Astrocyte of the spinal cord (primary cell): ENCODE measurements around the gene KIAA0753.
"Not testable (repeated sequence)": the region's sequence is repeated elsewhere in the genome, so short reads cannot be mapped to it uniquely, and the experiment has no call there.

Experiments
- DNase-seq: peaks from one replicate; pipeline ENCODE4 v3.0.0; 2011; ENCODE audit warnings: low read depth, low spot score
- H3K4me3 ChIP-seq: 2 replicates; pipeline ENCODE4 v1.5.1; 2011; ENCODE audit warnings: low read depth, mild to moderate bottlenecking, low read length, moderate library complexity
- CTCF ChIP-seq: IDR thresholded peaks from 2 replicates; pipeline ENCODE4 v1.5.1; 2012; ENCODE audit warnings: low read depth, mild to moderate bottlenecking, low read length, inconsistent platforms
- in situ Hi-C: cut with HindIII; loops from 2 replicates; pipeline ENCODE4 v1.10.0; 2017; ENCODE audit warnings: low sequenced_read_pairs

The KIAA0753 gene

GRCh38 chr17:6602141-6602540, 38.4 kb downstream of the KIAA0753 start:
- H3K4me3 ChIP-seq: no peak overlapping the region
- no peak for DNase-seq
- TF ChIP-seq CTCF: no peak
- in situ Hi-C loops: no loop called here

GRCh38 chr17:6599364-6599763, 41.1 kb downstream of the KIAA0753 start:
- H3K4me3 ChIP-seq: no peak overlapping the region
- no peak for DNase-seq

GRCh38 chr17:6597727-6598126, 42.8 kb downstream of the KIAA0753 start:
- no peak overlapping the region for H3K4me3 ChIP-seq
- in situ Hi-C loops: no loop called here
- TF ChIP-seq CTCF: no peak
- no peak for DNase-seq

More at GRCh38 chr17:6599364-6599763, 41.1 kb downstream of the KIAA0753 start:
- in situ Hi-C loops: no loop called here
- TF ChIP-seq CTCF: no peak

- in situ Hi-C loops: no loop called here
- no peak for DNase-seq
- no peak overlapping the region for H3K4me3 ChIP-seq
- no peak for TF ChIP-seq CTCF
Observed at GRCh38 chr17:6596941-6597340, 43.6 kb downstream of the KIAA0753 start.

- DNase-seq: no peak
- H3K4me3 ChIP-seq: no peak overlapping the region
- in situ Hi-C loops: no loop called here
- TF ChIP-seq CTCF: no peak
Observed at GRCh38 chr17:6596511-6596910, 44.0 kb downstream of the KIAA0753 start.

- in situ Hi-C loops: no loop called here
- DNase-seq: no peak
- H3K4me3 ChIP-seq: no peak overlapping the region
- TF ChIP-seq CTCF: no peak
Observed at GRCh38 chr17:6596081-6596480, 44.4 kb downstream of the KIAA0753 start.

GRCh38 chr17:6593371-6593770, 47.1 kb downstream of the KIAA0753 start:
- DNase-seq, H3K4me3 ChIP-seq, in situ Hi-C loops: not testable (repeated sequence)
